Upper lobe of left lung (tissue), 4 donors: Measurements from ENCODE around the gene SMC4.

Experiments
- CTCF ChIP-seq, 6 experiments: fragments of 450-650 bp in 4 of 6; fragments of 200-600 bp in 2 of 6; sonication (generic) in 2 of 6; IDR thresholded peaks; one replicate each; pipeline ENCODE4 v1.5.1; 2016 to 2019; ENCODE audit warnings: antibody characterized with exemption in 6 of 6
- POLR2A ChIP-seq, 4 donors: fragments of 450-650 bp; IDR thresholded peaks; one replicate each; pipeline ENCODE4 v1.5.1; 2016 to 2017; ENCODE audit warnings: antibody characterized with exemption in 4 of 4, mild to moderate bottlenecking in 2 of 4
- POLR2AphosphoS5 ChIP-seq, 2 donors: sonication (generic); formaldehyde crosslinking; IDR thresholded peaks; one replicate each; pipeline ENCODE4 v1.5.1; 2017; ENCODE audit warnings: antibody characterized with exemption in 2 of 2

- TF ChIP-seq CTCF (IDR thresholded peaks at IDR 0.05) (no peak), POLR2AphosphoS5 (IDR thresholded peaks at IDR 0.05) (no peak), POLR2A (IDR thresholded peaks at IDR 0.05) (no peak)
Measured at GRCh38 chr3:160445854-160446253, 46.4 kb downstream of the SMC4 start.
